Right lobe of liver (tissue), 6 donors: Measurements from ENCODE around the gene DCTN4. TPM values are rescaled to one million over a fixed set of nuclear protein-coding genes. Genes with fewer than 3 reads are reported as not detected.

Experiments
- ATAC-seq, 4 donors: fragments of 200-7000 bp; cut with Tn5 transposase; one replicate each; pipeline ENCODE4 v1.9.1; 2020; ENCODE audit warnings: mild to moderate bottlenecking in 4 of 4, moderate library complexity in 4 of 4
- DNase-seq, 3 donors: peaks; one replicate each; pipeline ENCODE4 v3.0.0-alpha.2; 2020
- H3K27ac ChIP-seq, 3 donors: fragments of 200-600 bp; one replicate each; pipeline ENCODE4 v1.8.0; 2022
- H3K27me3 ChIP-seq, 2 donors: fragments of 200-600 bp; one replicate each; pipeline ENCODE4 v1.8.0; 2022
- H3K36me3 ChIP-seq, 4 donors: fragments of 200-600 bp; sonication (generic) in 1 of 4; one replicate each; pipeline versions ENCODE4 v1.5.1 to v1.8.0; 2017 to 2022; ENCODE audit warnings: control low read depth in 1 of 4
- H3K4me1 ChIP-seq, 4 donors: fragments of 200-600 bp; sonication (generic) in 1 of 4; one replicate each; pipeline versions ENCODE4 v1.5.1 to v1.8.0; 2017 to 2022; ENCODE audit warnings: control low read depth in 1 of 4
- H3K4me3 ChIP-seq, 3 donors: fragments of 200-600 bp; one replicate each; pipeline ENCODE4 v1.8.0; 2022
- H3K9me3 ChIP-seq, 4 donors: fragments of 200-600 bp; sonication (generic) in 1 of 4; one replicate each; pipeline versions ENCODE4 v1.5.1 to v1.8.0; 2017 to 2022; ENCODE audit warnings: control low read depth in 1 of 4
- CTCF ChIP-seq, 4 donors: fragments of 200-600 bp in 3 of 4; fragments of 450-650 bp in 1 of 4; IDR thresholded peaks; one replicate each; pipeline versions ENCODE4 v1.5.1 to v1.8.0; 2016 to 2022; ENCODE audit warnings: antibody characterized with exemption in 4 of 4, mild to moderate bottlenecking in 2 of 4
- POLR2A ChIP-seq: fragments of 450-650 bp; IDR thresholded peaks from one replicate; pipeline ENCODE4 v1.6.1; 2017; ENCODE audit warnings: antibody characterized with exemption, mild to moderate bottlenecking
- WGBS: methylation state at CpG from one replicate; pipeline ENCODE4 v1.1.6; 2018; ENCODE audit warnings: low coverage, low lambda C conversion rate; ENCODE audit not compliant: insufficient coverage; ENCODE audit errors: missing lambda C conversion rate; 5-methylcytosine and 5-hydroxymethylcytosine counted together
- intact Hi-C, 2 donors: fragments of 100-400 bp; cut with DNase I; formaldehyde crosslinking; loops; one replicate each; pipeline versions ENCODE4 v1.11.2 to v1.14.1; 2022
- long read RNA-seq: library from polyadenylated mRNA; unstranded; transcript quantifications from one replicate; pipeline ENCODE4 v2.0.0, GENCODE V29; 2019
- total RNA-seq, 6 experiments: library from RNA; depleted of rRNA in 2 of 6; stranded (reverse); fragments of >200 nt in 2 of 6; fragmentation: NEBNext Ultra II Directional in 3 of 6; extraction: Animal tissue kit (Norgen Biotek cat#: 25700) in 3 of 6; gene quantifications; one replicate each; pipeline versions ENCODE4 v1.1.0 to v1.2.4, GENCODE V29; 2016 to 2023
- donor health status: DM: no; HTN: yes; CAD: no.
- donor health status: DM: no; HTN: no; CAD: no.
- donor health status: DM: no; HTN: no; CAD: no.
- donor health status: DM: no; HTN: yes; CAD: no.
- donor health status: DM: no; HTN: yes; CAD: no.

Gene DCTN4
- total RNA-seq, result 10 to 100 TPM; 25.2 to 30.5 (median 27.6) TPM
- long read RNA-seq, full-length matches to known transcripts, result 2 of 5 reads
- long read RNA-seq, partial matches to known transcripts, result 3 of 5 reads
- long read RNA-seq, other reads (novel, unspliced or antisense), result 0 of 5 reads

- Histone ChIP-seq H3K9me3 (no peaks in the 10 kb centered on the region), H3K4me3 (peak within 1 kb of the TSS; percentile 53 to 78 (median 77)), H3K27ac (peak within 1 kb of the TSS; percentile 94 to 98 (median 97)), H3K27me3 (no peaks in the 10 kb centered on the region), H3K36me3 (peaks cover 0 to 21% (median 9%) of the 10 kb centered on the region in 4 donors), H3K4me1 (peaks cover 0 to 33% (median 5%) of the 10 kb centered on the region in 4 donors)
- DNase-seq, result peak; percentile 96 to 97 (median 97)
- intact Hi-C loops, result no loop called here
- 3% methylated on average over 28 of the region's 51 CpGs for WGBS
- TF ChIP-seq CTCF (IDR thresholded peaks at IDR 0.05), result peak in 3 of 4 donors; percentile 11 to 38 (median 16)
- peak; percentile 65 for TF ChIP-seq POLR2A
- ATAC-seq, result peak; percentile 89 to 97 (median 92)
These were observed at the start of gene DCTN4 for GRCh38 chr5:150758531-150759333. Gene DCTN4 (minus strand): TSS chr5:150759017. CDS start chr5:150758993, 24 bp downstream.

GRCh38 chr5:150804388-150804787, 45.6 kb upstream of the DCTN4 start:
- WGBS, result 85% methylated on average over 6 of the region's 6 CpGs
- Histone ChIP-seq H3K9me3 (no peaks in the 10 kb centered on the region), H3K36me3 (no peaks in the 10 kb centered on the region), H3K4me1 (no peaks in the 10 kb centered on the region), H3K27me3 (no peaks in the 10 kb centered on the region), H3K4me3 (no peak overlapping the region), H3K27ac (no peak overlapping the region)
- no peak for ATAC-seq
- DNase-seq, result no peak
- intact Hi-C loops, result no loop called here
- TF ChIP-seq CTCF (IDR thresholded peaks at IDR 0.05) (no peak), POLR2A (no peak)

DNA sequence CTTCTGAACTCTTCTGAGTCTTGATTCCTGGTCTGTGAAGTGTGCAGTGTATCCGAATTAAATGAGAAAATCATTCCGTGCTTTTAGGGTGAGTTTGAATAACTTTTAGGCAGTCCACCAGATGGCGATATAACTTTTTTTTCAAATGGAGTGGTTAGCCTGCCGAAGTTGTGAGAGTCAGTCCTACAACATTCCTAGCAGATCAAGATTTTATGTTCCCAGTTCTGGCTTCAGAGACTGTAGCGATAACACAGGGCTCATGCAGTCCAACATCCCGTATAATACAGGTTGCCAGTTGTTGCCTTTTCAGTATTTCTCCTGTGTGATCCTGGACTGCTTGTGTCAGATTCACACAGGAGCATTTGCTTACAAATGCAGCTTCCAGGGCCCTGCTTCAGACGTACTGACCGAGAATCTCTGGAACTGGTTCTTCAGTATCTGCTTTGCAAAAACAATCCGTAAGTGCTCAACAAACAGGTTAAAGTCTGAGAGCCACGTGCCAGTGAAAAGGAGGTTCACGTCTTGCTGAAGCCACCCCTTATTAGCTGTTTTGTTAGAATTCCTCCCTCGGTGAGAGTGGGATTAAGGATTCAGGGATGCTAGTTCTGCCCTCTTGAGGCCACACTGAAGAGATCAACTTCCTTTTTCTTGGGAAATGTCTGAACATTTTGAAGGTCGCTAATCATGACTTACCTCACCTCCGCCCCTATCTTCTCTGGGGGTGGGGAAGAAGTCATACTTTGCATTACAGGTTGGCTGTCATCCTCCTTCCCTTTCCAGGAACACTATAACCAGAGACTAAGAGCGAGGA, 42.5 kb upstream of the DCTN4 start:
- DNase-seq (no peak), ATAC-seq (peak; percentile 89 to 97 (median 94))
- Histone ChIP-seq H3K36me3 (no peaks in the 10 kb centered on the region), H3K27ac (peak overlapping the region in 1 of 3 donors; percentile 29), H3K27me3 (no peaks in the 10 kb centered on the region), H3K4me1 (no peaks in the 10 kb centered on the region), H3K4me3 (peak overlapping the region in 1 of 3 donors; percentile 37), H3K9me3 (no peaks in the 10 kb centered on the region)
- WGBS, result 14% methylated on average over 15 of the region's 15 CpGs
- TF ChIP-seq POLR2A (no peak), CTCF (IDR thresholded peaks at IDR 0.05) (peak; percentile 50 to 64 (median 62))
- intact Hi-C loops, result no loop called here

DNA sequence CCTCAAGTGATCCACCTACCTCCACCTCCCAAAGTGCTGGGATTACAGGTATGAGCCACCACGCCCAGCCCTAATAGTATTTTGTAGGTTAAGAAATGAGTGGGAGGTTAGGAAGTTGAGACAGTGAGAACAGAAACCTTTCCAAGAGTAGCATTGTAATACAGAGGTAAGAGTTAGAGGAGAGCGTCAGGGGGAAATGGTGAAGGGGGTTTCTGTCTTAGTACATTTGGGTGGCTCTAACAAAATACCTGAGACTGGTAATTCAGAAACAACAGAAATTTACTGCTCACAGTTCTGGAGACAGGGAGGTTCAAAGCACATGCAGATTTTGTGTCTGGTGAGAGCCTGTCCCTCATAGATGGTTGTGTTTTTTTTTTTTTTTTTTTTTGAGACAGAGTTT, 38.6 kb upstream of the DCTN4 start:
- no peaks in the 10 kb centered on the region for H3K9me3 ChIP-seq
- H3K27ac ChIP-seq, result no peak overlapping the region
- WGBS, result 100% methylated on average over 2 of the region's 2 CpGs
- no peak overlapping the region for H3K4me3 ChIP-seq
- no peak for ATAC-seq
- intact Hi-C loops, result no loop called here
- no peaks in the 10 kb centered on the region for H3K36me3 ChIP-seq
- no peaks in the 10 kb centered on the region for H3K27me3 ChIP-seq
- TF ChIP-seq POLR2A (no peak), CTCF (IDR thresholded peaks at IDR 0.05) (no peak)
- no peaks in the 10 kb centered on the region for H3K4me1 ChIP-seq
- DNase-seq, result no peak
